Erythroblast (primary cell): ENCODE data around the gene STAB2.

Experiments
- GATA1 ChIP-seq: IDR thresholded peaks from 2 replicates; pipeline ENCODE4 v1.6.1; 2011; ENCODE audit warnings: low read depth, mild to moderate bottlenecking, control low read depth, low read length, moderate library complexity
- POLR2A ChIP-seq: IDR thresholded peaks from 2 replicates; pipeline ENCODE4 v1.6.1; 2011; ENCODE audit warnings: mild to moderate bottlenecking, low read length

- TF ChIP-seq POLR2A (no peak), GATA1 (no peak)
Observed at GRCh38 chr12:103664626-103665025, 77.6 kb downstream of the STAB2 start.
